Body of pancreas (tissue), 4 donors: ENCODE measurements around the gene HCN3. TPM values are rescaled to one million over a fixed set of nuclear protein-coding genes. Genes with fewer than 3 reads are reported as not detected.

ENCODE experiments used
- ATAC-seq: fragments of 150-250 bp; one replicate; pipeline ENCODE4 v1.9.1; 2016
- DNase-seq, 4 donors: peaks; one replicate each; pipeline ENCODE4 v3.0.0-alpha.2; 2019
- H3K27ac ChIP-seq, 4 donors: fragments of 200-600 bp; sonication (generic); 1 replicate in 3 of 4; 2 replicates in 1 of 4; pipeline versions ENCODE4 v1.5.1 to v1.6.1; 2016 to 2019; ENCODE audit warnings: mild to moderate bottlenecking in 1 of 4, mixed read lengths in 1 of 4, moderate library complexity in 1 of 4
- H3K27me3 ChIP-seq, 2 donors: fragments of 200-600 bp; sonication (generic); one replicate each; pipeline ENCODE4 v1.6.0; 2016; ENCODE audit warnings: mild to moderate bottlenecking in 1 of 2
- H3K36me3 ChIP-seq, 2 donors: fragments of 200-600 bp; sonication (generic); replicated peaks in 1 of 2; 2 replicates each; pipeline ENCODE4 v1.5.1; 2016; ENCODE audit warnings: low read depth in 2 of 2; ENCODE audit not compliant: insufficient read depth in 1 of 2
- H3K4me1 ChIP-seq: fragments of 200-600 bp; sonication (generic); one replicate; pipeline ENCODE4 v1.6.0; 2016
- H3K4me3 ChIP-seq, 2 donors: fragments of 200-600 bp; sonication (generic); 1 replicate in 1 of 2; 2 replicates in 1 of 2; pipeline ENCODE4 v1.5.1; 2016 to 2019
- H3K9me3 ChIP-seq, 3 donors: fragments of 200-600 bp; sonication (generic); 1 replicate in 2 of 3; 2 replicates in 1 of 3; pipeline ENCODE4 v1.5.1; 2016
- CTCF ChIP-seq, 7 experiments: fragments of 450-650 bp in 4 of 7; fragments of 200-600 bp in 3 of 7; sonication (generic) in 3 of 7; IDR thresholded peaks; one replicate each; pipeline ENCODE4 v1.5.1; 2016 to 2019; ENCODE audit warnings: antibody characterized with exemption in 7 of 7
- POLR2A ChIP-seq, 3 donors: fragments of 450-650 bp; IDR thresholded peaks; one replicate each; pipeline ENCODE4 v1.6.1; 2016; ENCODE audit warnings: antibody characterized with exemption in 3 of 3, mild to moderate bottlenecking in 2 of 3
- WGBS, 2 donors: methylation state at CpG; one replicate each; pipeline ENCODE4 v1.1.5; 2017; 5-methylcytosine and 5-hydroxymethylcytosine counted together
- intact Hi-C: fragments of 100-400 bp; cut with DNase I; formaldehyde crosslinking; loops from one replicate; pipeline ENCODE4 v1.15.1; 2023
- total RNA-seq, 2 donors: library from RNA; depleted of rRNA; stranded (reverse); fragments of >200 nt; gene quantifications; one replicate each; pipeline ENCODE4 v1.1.0, GENCODE V29; 2016

HCN3 gene
- total RNA-seq, 2 donors from 2014 or later = 1.3 to 2.9 TPM

- intact Hi-C loops = no loop called here
- Histone ChIP-seq H3K36me3 (no peaks in the 10 kb centered on the region), H3K27me3 (peaks cover 0 to 8% of the 10 kb centered on the region in 2 donors), H3K4me1 (peaks cover 10% of the 10 kb centered on the region), H3K9me3 (no peaks in the 10 kb centered on the region), H3K4me3 (no peak overlapping the region), H3K27ac (no peak overlapping the region)
- DNase-seq = no peak
- TF ChIP-seq POLR2A (IDR thresholded peaks at IDR 0.05) (no peak), CTCF (IDR thresholded peaks at IDR 0.05) (no peak)
- WGBS, 2 donors = 85 to 87% methylated on average over 5 to 7 of the region's 7 CpGs
- ATAC-seq = no peak
Measured at GRCh38 chr1:155295942-155296267, 18.6 kb downstream of the HCN3 start.

- Histone ChIP-seq H3K27ac (no peak overlapping the region), H3K9me3 (no peaks in the 10 kb centered on the region), H3K4me3 (no peak overlapping the region), H3K36me3 (no peaks in the 10 kb centered on the region), H3K27me3 (peaks cover 0 to 8% of the 10 kb centered on the region in 2 donors), H3K4me1 (peaks cover 10% of the 10 kb centered on the region)
- ATAC-seq = no peak
- WGBS, 2 donors = 66 to 76% methylated on average over 3 of the region's 3 CpGs
- DNase-seq = no peak
- intact Hi-C loops = no loop called here
- TF ChIP-seq CTCF (IDR thresholded peaks at IDR 0.05) (no peak), POLR2A (IDR thresholded peaks at IDR 0.05) (no peak)
Measured at GRCh38 chr1:155296661-155297060, 19.4 kb downstream of the HCN3 start.

GRCh38 chr1:155297384-155297783 is 20.1 kb downstream of the HCN3 start:
- DNase-seq (no peak), ATAC-seq (no peak)
- H3K9me3 ChIP-seq = no peaks in the 10 kb centered on the region
- TF ChIP-seq CTCF (IDR thresholded peaks at IDR 0.05) (no peak), POLR2A (IDR thresholded peaks at IDR 0.05) (no peak)
- H3K4me3 ChIP-seq = no peak overlapping the region
- no peaks in the 10 kb centered on the region for H3K36me3 ChIP-seq
- H3K27me3 ChIP-seq = peaks cover 0 to 8% of the 10 kb centered on the region in 2 donors
- H3K27ac ChIP-seq = no peak overlapping the region
- WGBS, 2 donors = 78 to 84% methylated on average over 7 of the region's 7 CpGs
- H3K4me1 ChIP-seq = peaks cover 10% of the 10 kb centered on the region
- intact Hi-C loops = no loop called here

GRCh38 chr1:155300024-155300423 is 22.8 kb downstream of the HCN3 start:
- peaks cover 7% of the 10 kb centered on the region for H3K4me1 ChIP-seq
- no peaks in the 10 kb centered on the region for H3K9me3 ChIP-seq
- TF ChIP-seq CTCF (IDR thresholded peaks at IDR 0.05) = no peak
- no peak for TF ChIP-seq POLR2A (IDR thresholded peaks at IDR 0.05)
- 82 to 94% methylated on average over 8 of the region's 8 CpGs for WGBS, 2 donors
- ATAC-seq = no peak
- H3K27me3 ChIP-seq = peaks cover 0 to 3% of the 10 kb centered on the region in 2 donors
- intact Hi-C loops = no loop called here
- H3K4me3 ChIP-seq = no peak overlapping the region
- DNase-seq = no peak
- no peak overlapping the region for H3K27ac ChIP-seq
- no peaks in the 10 kb centered on the region for H3K36me3 ChIP-seq

- whole genome bisulfite sequencing, 2 donors = 64 to 79% methylated on average over 7 to 9 of the region's 9 CpGs
- H3K36me3 ChIP-seq = no peaks in the 10 kb centered on the region
- H3K4me1 ChIP-seq = no peaks in the 10 kb centered on the region
- no peak for TF ChIP-seq CTCF (IDR thresholded peaks at IDR 0.05)
- no peak for TF ChIP-seq POLR2A (IDR thresholded peaks at IDR 0.05)
- H3K27ac ChIP-seq = no peak overlapping the region
- no peaks in the 10 kb centered on the region for H3K27me3 ChIP-seq
- no peak for DNase-seq
- no peak overlapping the region for H3K4me3 ChIP-seq
- no peaks in the 10 kb centered on the region for H3K9me3 ChIP-seq
- intact Hi-C loops = no loop called here
- no peak for ATAC-seq
Measured at GRCh38 chr1:155300553-155301329, 23.5 kb downstream of the HCN3 start.
